Right kidney (tissue), 1 donor: ENCODE results near the gene LGALS14.
"Not testable (repeated sequence)": the region's sequence is repeated elsewhere in the genome, so short reads cannot be mapped to it uniquely, and the experiment has no call there.

ENCODE experiments used
- DNase-seq: peaks from one replicate; pipeline ENCODE4 v3.0.0-alpha.2; 2016

Gene LGALS14

DNA sequence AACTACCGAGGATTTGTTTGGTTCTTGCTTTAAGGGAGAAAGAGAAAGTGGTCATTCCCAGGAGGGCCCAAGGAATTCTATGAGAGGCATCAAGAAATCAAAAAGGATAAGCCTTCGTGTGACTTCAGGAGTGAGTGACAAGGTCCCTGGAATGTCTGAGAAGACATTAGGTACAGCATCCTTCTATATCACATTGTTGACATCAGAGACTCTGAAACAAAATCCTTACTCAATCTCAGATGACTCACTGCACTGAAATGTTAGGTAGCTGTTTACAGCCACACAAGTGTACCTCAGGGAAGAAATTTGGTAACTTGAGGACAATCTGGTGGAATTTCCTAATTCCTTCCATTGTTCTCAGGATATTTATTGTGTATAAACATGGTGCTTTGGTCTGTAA, 7.9 kb upstream of the LGALS14 start:
- DNase-seq, result no peak

DNA sequence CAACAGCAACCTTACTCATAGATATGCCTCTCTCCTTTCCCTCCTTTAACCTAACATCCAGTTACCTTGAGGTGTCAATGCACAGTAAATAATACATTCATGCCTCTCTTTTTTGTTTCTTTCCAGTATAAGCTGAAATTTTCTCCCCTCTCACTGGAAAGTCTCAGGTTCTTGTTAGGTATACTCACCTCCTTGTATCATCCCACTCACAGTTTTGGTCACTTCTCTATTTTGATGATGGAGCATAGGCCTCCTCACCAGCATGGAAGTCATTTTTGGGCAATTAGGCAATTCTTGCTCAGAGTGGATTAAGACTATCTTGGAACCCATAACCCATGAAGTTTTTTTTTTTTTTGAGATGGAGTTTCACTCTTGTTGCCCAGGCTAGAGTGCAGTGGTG, 5.7 kb upstream of the LGALS14 start:
- no peak for DNase-seq

DNA sequence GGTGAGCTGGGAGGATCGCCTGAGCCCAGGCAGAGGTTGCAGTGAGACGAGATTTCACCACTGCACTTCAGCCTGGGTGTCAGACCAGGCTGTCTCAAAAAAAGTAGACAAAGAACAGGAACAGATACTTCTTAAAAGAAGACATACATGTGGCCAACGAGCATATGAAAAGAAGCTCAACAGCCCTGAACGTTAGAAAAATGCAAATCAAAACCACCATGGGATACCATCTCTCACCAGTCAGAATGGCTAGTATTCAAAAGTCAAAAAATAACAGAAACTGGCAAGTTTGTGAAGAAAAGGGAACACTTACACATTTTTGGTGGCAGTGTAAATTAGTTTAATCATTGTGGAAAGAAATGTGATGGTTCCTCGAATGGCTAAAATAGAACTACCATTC, 3.0 kb upstream of the LGALS14 start:
- no peak for DNase-seq

- DNase-seq, result no peak
Observed at GRCh38 chr19:39705578-39706188, 1.4 kb downstream of the LGALS14 start.

DNA sequence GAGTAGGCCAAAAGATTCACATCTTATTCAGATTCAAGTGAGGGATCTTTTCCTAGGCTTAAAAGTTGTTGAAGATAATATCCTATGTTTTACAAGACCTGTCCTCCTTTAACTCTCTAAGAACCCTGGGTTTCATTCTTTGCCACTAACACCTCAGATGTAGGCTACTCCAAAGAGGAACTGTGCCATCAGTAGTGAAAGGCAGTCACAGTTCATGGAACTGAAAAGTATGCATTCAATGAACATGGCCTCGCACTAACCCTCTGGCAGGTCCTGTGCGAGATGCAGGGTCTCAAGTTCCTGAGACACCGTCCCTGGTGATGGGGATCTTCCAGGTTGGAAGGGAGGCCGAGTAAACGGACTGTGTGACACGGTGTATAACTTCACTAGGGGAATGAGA, 4.3 kb downstream of the LGALS14 start:
- no peak for DNase-seq

DNA sequence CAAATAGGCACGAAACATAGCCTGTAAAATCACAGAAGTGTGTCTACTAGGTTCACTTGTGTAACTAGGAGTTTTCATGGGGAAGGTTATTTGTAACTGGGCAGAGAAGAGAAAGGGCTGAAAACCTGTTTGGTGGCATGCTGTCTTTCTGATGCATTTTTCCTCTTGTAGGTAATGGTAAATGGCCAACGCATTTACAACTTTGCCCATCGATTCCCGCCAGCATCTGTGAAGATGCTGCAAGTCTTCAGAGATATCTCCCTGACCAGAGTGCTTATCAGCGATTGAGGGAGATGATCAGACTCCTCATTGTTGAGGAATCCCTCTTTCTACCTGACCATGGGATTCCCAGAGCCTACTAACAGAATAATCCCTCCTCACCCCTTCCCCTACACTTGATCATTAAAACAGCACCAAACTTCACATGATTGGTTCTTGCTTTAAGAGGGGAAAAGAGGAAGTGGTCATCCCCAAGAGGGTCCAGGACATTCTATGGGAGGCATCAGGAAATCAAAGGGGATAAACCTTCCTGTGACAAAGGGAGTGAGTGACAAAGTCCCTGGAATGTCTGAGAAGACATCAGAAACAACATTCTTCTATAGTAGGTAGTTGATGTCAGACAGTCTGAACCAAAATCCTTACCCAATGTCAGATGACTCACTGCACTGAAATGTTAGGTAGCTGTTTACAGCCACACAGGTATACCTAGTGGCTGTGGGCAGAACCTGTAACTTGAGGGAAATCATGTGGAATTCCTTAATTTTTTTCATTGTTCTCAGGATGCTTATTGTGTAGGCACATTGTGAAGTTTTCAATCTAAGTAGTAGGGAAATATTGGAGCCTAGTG, 5.0 kb downstream of the LGALS14 start:
- no peak for DNase-seq

DNA sequence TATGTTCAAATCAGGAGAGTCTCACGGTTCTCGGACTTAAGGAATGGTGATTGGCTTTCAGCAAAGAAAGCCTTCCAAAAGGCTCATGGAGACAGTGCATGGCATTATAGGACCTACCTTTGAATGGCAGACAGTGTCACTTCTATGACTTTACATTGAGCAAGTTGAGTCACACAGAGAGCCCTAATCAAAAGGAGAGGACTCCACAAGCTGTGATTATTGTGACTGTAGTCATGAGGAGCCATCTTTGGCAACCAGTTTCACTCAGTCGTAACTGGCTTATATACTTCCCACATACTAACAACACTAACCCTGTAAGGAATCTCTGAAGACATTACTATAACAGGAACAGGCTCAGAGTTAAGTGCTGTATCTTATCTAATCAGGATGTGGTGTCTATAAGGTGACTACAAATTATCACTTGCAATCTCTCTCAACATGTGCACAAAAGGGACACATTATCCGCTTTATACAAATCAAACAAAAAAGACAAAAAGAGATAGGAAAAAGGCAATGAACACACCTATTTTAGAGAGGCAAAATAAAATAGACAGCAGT, 6.1 kb downstream of the LGALS14 start:
- no peak for DNase-seq

- not testable (repeated sequence) for DNase-seq
Observed at GRCh38 chr19:39720144-39720543, 15.9 kb downstream of the LGALS14 start.

DNA sequence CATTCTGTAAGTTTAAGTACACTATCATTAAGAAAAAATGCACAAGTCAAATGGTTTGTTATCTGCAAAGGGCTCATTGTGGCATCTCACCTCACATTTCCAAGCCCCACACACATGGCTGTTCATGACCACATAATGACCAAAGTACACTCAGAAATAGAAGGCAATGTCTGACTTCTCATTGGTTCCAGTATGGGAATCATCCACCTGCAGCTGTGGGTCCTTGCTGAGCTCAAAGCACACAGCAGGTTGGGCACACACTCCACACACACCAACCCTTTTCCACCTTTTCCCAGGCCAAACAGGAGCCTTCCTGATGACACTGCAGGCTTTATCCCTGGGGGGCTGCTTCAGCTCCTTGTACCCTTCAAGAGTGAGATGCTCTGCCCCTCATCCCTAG, 21.7 kb downstream of the LGALS14 start:
- no peak for DNase-seq

DNA sequence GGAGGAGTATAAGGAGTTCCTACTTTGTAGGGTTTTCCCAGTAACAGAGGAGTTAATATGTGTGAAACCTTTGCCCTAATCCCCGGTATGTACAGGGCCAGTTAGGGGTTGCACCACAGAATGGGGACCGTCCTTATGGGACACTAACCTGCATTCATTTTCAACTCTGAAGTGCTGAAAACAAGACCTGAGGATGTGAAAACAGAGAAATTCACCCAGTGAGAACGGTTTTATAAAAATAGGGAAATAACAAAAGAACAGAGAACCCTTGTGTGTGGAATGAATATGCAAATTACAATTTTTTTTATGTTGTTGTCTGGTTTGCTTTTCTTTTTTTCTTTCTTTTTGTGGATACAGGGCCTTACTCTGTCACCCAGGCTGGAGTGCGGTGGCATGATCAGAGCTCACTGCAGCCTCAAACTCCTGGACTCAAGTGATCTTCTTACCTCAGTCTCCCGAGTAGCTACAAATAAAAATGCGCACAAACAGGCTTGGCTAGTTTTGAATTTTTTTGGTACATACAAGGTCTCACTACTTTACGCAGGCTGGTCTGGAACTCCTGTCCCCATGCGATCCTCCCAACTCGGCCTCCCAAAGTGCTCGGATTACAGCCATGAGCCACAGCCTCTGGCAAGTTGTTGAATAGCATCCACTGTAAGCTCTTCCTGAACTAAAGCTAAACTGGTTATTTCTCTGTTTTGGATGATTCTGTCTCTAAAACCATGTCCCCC, 23.0 kb downstream of the LGALS14 start:
- DNase-seq, result no peak

DNA sequence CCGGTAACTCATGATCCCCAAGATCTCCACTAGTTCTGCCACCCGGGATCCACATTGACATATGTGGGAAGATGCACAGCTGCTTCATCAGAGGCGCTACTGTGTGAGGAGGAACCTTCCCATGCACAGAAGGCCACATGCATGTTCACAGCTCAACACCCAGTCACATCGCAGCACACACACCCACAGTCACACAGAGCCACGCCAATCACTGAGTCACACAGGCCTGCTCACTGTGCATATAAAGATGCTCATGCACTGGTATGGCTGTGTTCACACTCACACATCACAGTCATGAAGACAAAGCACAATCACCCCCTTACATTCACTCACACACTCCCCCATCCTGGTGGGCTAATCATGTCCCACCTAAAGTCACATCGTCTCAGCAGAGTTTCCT, 23.8 kb downstream of the LGALS14 start:
- DNase-seq, result no peak

DNA sequence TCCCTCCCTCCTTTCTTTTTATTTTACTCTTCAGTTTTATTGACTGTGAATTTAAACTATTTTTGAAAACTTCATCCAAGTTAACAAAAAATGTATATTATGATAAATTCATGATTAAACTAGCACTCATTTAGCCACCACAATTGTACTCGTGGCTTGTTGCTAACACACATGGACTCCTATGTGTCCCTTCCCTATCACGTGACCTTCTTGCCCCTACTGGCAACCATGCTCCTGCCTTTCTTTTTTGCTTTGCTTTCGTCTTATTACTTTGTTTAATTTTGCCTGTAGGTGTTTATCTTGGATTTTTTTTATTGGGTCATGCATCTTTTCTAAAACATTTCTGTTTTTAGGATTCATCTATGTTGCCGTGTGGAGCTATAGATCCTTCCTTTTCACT, 25.3 kb downstream of the LGALS14 start:
- DNase-seq, result no peak

GRCh38 chr19:39731685-39732084, 27.4 kb downstream of the LGALS14 start:
- no peak for DNase-seq

- DNase-seq, result no peak
Observed at GRCh38 chr19:39733841-39734240, 29.6 kb downstream of the LGALS14 start.

DNA sequence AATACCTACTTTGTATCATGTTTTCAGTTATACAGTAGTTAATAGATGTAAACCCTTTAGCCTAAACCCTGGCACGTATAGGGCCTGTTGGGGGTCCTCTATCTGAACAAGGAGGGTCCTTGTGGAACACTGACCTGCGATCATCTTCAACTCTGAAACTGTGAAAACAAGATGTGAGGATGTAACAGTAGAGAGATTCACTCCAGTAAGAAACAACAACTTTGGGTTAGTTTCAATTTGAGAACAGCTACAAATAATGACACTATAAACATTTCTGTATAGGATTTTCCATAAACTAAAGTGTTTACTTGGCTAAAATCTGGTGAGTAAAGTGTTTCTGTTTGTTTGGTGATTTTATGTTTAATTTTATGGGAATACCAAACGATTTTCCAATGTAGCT, 31.4 kb downstream of the LGALS14 start:
- DNase-seq, result no peak

GRCh38 chr19:39736088-39736487, 31.8 kb downstream of the LGALS14 start:
- DNase-seq, result no peak

- DNase-seq, result no peak
Observed at GRCh38 chr19:39737351-39737750, 33.1 kb downstream of the LGALS14 start.

DNA sequence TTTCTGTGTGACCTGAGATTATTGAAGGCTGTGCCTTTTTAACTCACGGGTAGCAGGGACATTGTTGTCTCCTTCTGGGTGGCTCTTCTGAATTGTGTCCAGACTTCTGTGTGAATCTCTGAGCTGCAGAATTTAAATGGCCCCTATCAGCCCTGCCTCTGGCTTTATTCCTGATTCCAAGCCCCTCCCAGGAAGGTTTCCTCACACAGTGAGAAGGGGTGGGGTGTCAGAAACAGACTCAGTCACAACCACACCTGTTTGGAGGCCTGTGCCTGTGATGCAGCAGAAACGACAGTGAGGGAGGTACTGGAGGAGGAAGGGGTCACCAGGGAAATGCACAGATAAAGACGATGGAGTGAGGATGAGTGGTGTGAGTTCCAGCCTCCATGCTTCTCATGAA, 33.6 kb downstream of the LGALS14 start, which contains the start of gene CLC:
CLC (minus strand) TSS at position 139 of the 400 bp plus-strand sequence; CDS start at position 62, 77 bp downstream.
- no peak for DNase-seq

GRCh38 chr19:39738814-39739213, 34.5 kb downstream of the LGALS14 start:
- DNase-seq, result no peak

- DNase-seq, result no peak
Observed at GRCh38 chr19:39740395-39740794, 36.1 kb downstream of the LGALS14 start.

GRCh38 chr19:39745643-39746042, 41.4 kb downstream of the LGALS14 start:
- DNase-seq, result no peak

DNA sequence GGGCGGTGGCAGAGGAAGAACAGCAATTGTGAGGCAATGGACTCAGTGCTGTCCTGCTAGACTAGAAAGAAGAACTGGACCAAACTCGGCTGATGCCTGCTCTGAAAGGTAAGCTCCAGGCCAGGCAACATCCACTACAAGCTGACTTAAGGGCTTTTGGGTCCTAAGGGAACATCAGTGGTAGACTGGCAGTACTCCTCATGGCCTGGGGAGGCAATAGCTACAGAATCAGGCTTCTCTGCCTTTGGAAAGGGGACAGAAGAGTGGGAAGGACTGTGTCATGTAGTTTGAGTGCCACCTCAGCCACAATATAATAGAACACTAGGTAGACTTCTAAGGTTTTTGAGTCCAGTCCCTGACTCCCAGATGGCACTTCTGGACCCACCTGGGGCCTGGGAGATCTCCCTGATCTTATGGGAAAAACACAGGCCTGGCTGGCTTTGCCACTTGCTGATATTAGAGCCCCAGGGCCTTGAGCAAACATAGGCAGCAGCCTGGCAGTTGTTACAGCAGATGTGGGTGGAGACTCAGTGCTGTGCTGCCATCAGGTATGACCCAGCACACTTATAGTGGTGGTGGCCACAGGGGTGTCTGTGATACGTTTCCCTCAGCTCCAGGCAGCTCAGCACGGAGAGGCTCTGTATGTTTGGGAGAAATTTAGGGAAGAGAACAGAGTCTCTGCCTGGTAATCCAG, 42.7 kb downstream of the LGALS14 start:
- no peak for DNase-seq
